SK-N-MC (cell line): ENCODE measurements around the gene HPS1.

ENCODE experiments used
- EZH2 ChIP-seq: fragments of 200-600 bp; sonication (generic); IDR thresholded peaks from one replicate; pipeline ENCODE4 v1.6.1; 2017; ENCODE audit warnings: antibody characterized with exemption
- POLR2AphosphoS5 ChIP-seq: IDR thresholded peaks from 2 replicates; pipeline ENCODE4 v1.6.1; 2012; ENCODE audit warnings: mild to moderate bottlenecking, low read depth, low read length, borderline replicate concordance

DNA sequence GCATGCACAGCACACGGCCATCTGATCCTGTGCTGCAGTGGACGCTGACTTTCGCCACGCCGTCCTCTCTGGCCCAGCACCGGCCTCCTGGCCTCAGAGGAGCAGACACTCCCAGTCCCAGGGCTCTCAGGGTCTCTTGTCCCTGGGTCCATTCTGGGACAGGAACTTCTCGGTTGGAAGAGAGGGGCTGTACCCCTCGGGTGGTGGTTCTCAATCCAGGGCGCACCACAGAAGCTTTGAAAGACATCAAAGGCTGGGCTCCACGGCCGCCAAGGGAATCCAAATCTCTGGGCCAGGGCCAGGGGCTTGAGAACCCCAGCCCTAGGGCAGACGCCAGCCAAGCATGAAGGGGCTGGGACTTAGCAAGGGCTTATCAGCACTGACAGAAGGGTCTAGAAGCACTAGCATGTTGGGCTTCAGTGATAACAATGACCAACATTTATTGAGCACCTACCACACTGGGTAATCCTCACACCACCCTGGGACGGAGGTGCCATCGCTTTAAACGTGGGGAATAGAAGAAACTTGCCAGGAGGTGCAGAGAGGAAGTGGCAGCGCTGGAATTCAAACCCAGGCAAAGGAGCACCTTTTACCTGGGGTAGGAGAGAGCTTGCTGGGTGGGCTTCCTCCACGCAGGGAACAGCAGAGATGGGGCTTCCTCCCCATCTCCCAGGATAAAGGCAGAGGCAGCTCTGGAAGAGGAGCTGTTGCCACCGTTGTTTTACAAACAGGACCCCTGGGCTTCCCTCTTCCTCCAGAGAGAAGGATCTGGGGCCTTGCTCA, 29.9 kb downstream of the HPS1 start:
- TF ChIP-seq POLR2AphosphoS5 (no peak), EZH2 (no peak)
